Keratinocyte (primary cell): ENCODE measurements around the gene FMR1.

Experiments used
- EZH2 ChIP-seq: IDR thresholded peaks from one replicate; pipeline ENCODE4 v1.6.1; 2012; ENCODE audit warnings: inconsistent platforms, mild to moderate bottlenecking, low read length, moderate library complexity
- TF ChIP-seq, protein P1 (sequence below), 3 experiments: IDR thresholded peaks in 1 of 3; conservative IDR thresholded peaks in 1 of 3; optimal IDR thresholded peaks in 1 of 3; 2 replicates in 2 of 3; 3 replicates in 1 of 3; pipeline versions ENCODE3 to v1.5.1; 2011; ENCODE audit warnings: low read length in 3 of 3, mild to moderate bottlenecking in 3 of 3, moderate library complexity in 2 of 3, control low read depth in 1 of 3, inconsistent platforms in 1 of 3; ENCODE audit not compliant: insufficient read depth in 2 of 3; ENCODE audit errors: extremely low read depth in 1 of 3

DNA sequence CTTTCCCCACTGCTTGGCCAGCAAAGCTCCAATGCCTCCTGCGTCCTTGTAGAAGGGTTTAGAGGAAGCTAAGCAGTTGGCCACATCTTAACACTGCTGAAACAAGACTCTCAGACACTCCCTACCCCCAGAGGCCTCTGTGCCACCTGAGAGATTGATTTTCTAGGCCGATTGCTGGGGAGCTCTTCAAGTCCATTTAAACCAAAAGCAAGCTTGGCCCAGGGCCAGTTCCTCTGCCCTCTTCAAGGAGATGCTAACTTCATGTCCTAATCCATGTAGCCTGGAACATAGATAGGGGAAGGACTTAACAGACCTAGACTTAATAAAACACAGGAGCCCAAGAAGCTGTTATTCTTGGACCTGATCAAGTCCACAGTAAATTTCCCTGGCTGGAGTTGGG lies 42.3 kb downstream of the FMR1 start:
- TF ChIP-seq, protein P1, sequence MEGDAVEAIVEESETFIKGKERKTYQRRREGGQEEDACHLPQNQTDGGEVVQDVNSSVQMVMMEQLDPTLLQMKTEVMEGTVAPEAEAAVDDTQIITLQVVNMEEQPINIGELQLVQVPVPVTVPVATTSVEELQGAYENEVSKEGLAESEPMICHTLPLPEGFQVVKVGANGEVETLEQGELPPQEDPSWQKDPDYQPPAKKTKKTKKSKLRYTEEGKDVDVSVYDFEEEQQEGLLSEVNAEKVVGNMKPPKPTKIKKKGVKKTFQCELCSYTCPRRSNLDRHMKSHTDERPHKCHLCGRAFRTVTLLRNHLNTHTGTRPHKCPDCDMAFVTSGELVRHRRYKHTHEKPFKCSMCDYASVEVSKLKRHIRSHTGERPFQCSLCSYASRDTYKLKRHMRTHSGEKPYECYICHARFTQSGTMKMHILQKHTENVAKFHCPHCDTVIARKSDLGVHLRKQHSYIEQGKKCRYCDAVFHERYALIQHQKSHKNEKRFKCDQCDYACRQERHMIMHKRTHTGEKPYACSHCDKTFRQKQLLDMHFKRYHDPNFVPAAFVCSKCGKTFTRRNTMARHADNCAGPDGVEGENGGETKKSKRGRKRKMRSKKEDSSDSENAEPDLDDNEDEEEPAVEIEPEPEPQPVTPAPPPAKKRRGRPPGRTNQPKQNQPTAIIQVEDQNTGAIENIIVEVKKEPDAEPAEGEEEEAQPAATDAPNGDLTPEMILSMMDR (optimal IDR thresholded peaks at IDR 0.05 in 1 of 3, IDR thresholded peaks at IDR 0.05 in 1 of 3, conservative IDR thresholded peaks at IDR 0.05 in 1 of 3; ENCODE audit: extremely low read depth in 1 of 3, insufficient read depth in 2 of 3, low read length in 3 of 3) = no peak
- TF ChIP-seq EZH2 = no peak
